B cell (primary cell): Measurements from ENCODE around the gene MTHFR. TPM values are rescaled to one million over a fixed set of nuclear protein-coding genes. Genes with fewer than 3 reads are reported as not detected.

Experiments used
- ATAC-seq: fragments of 200-7000 bp; cut with Tn5 transposase; one replicate; pipeline ENCODE4 v1.10.0; 2021; ENCODE audit warnings: low read depth, mild to moderate bottlenecking, moderate number of reproducible peaks, moderate library complexity
- CTCF ChIA-PET: fragments of 350-600 bp; sonication (Branson Sonifier 250); formaldehyde crosslinking; loops from one replicate; lab custom pipeline; 2021; ENCODE audit warnings: antibody characterized with exemption, inconsistent platforms; lab: Charles Lee
- POLR2A ChIA-PET: fragments of 350-600 bp; sonication (Branson Sonifier 250); formaldehyde crosslinking; loops from one replicate; lab custom pipeline; 2021; ENCODE audit warnings: antibody characterized with exemption; lab: Charles Lee
- DNase-seq: peaks from one replicate; pipeline ENCODE4 v3.0.0; 2013
- H2AFZ ChIP-seq: 2 replicates; pipeline ENCODE4 v1.6.1; 2012; ENCODE audit warnings: mild to moderate bottlenecking, low read depth, low read length; ENCODE audit not compliant: insufficient read depth, poor library complexity, severe bottlenecking
- H3K27ac ChIP-seq, 2 donors: 1 replicate in 1 of 2; 2 replicates in 1 of 2; pipeline ENCODE4 v1.5.1; 2012 to 2013; ENCODE audit warnings: low read length in 2 of 2, mild to moderate bottlenecking in 2 of 2, moderate library complexity in 1 of 2
- H3K27me3 ChIP-seq, 4 experiments: fragments of 200-600 bp in 1 of 4; sonication (generic) in 1 of 4; replicated peaks in 1 of 4; 1 replicate in 2 of 4; 2 replicates in 2 of 4; pipeline versions ENCODE4 v1.6.1 to v1.7.0; 2013 to 2016; ENCODE audit warnings: low read length in 3 of 4, mild to moderate bottlenecking in 2 of 4, mixed read lengths in 1 of 4, moderate library complexity in 1 of 4; ENCODE audit not compliant: insufficient read depth in 4 of 4, control insufficient read depth in 3 of 4; ENCODE audit errors: control extremely low read depth in 1 of 4
- H3K36me3 ChIP-seq, 2 experiments: replicated peaks in 1 of 2; 1 replicate in 1 of 2; 2 replicates in 1 of 2; pipeline versions ENCODE4 v1.6.1 to v1.7.1; 2013; ENCODE audit warnings: low read length in 1 of 2; ENCODE audit not compliant: insufficient read depth in 2 of 2, control insufficient read depth in 1 of 2; ENCODE audit errors: control extremely low read depth in 1 of 2, extremely low read depth in 1 of 2
- H3K4me1 ChIP-seq, 2 donors: fragments of 200-600 bp in 1 of 2; sonication (generic) in 1 of 2; 1 replicate in 1 of 2; 2 replicates in 1 of 2; pipeline versions ENCODE4 v1.5.1 to v1.6.1; 2013 to 2017; ENCODE audit warnings: low read length in 2 of 2; ENCODE audit not compliant: control insufficient read depth in 2 of 2, insufficient read depth in 2 of 2
- H3K4me2 ChIP-seq: replicated peaks from 2 replicates; pipeline ENCODE3; 2012; ENCODE audit warnings: mild to moderate bottlenecking, low read depth, low read length; ENCODE audit not compliant: poor library complexity, severe bottlenecking
- H3K4me3 ChIP-seq, 5 experiments: fragments of 200-600 bp in 1 of 5; sonication (generic) in 1 of 5; 1 replicate in 3 of 5; 2 replicates in 2 of 5; pipeline versions ENCODE4 v1.5.1 to v1.7.0; 2011 to 2016; ENCODE audit warnings: low read length in 4 of 5, mild to moderate bottlenecking in 4 of 5, low read depth in 2 of 5, control low read depth in 1 of 5, moderate library complexity in 1 of 5; ENCODE audit not compliant: insufficient read depth in 1 of 5; ENCODE audit errors: control extremely low read depth in 1 of 5, extremely low read depth in 1 of 5
- H3K79me2 ChIP-seq: fragments of 200-600 bp; sonication (generic); one replicate; pipeline ENCODE4 v1.6.0; 2016; ENCODE audit warnings: low read length; ENCODE audit not compliant: control insufficient read depth, insufficient read depth
- H3K9ac ChIP-seq: fragments of 200-600 bp; sonication (generic); 2 replicates; pipeline ENCODE4 v1.6.1; 2017; ENCODE audit warnings: mild to moderate bottlenecking, low read length, moderate library complexity
- H3K9me3 ChIP-seq, 3 donors: one replicate each; pipeline versions ENCODE4 v1.6.1 to v1.7.1; 2013; ENCODE audit warnings: low read length in 2 of 3; ENCODE audit not compliant: control insufficient read depth in 2 of 3, insufficient read depth in 1 of 3; ENCODE audit errors: control extremely low read depth in 1 of 3
- H4K20me1 ChIP-seq: 2 replicates; pipeline ENCODE4 v1.6.0; 2012; ENCODE audit warnings: mild to moderate bottlenecking, low read length; ENCODE audit not compliant: insufficient read depth, control insufficient read depth, poor library complexity, severe bottlenecking
- H3K27ac Mint-ChIP-seq: one replicate; pipeline ENCODE4 v1.8.0; 2021; ENCODE audit warnings: mixed read lengths
- H3K27me3 Mint-ChIP-seq: one replicate; pipeline ENCODE4 v1.8.0; 2021; ENCODE audit warnings: mixed read lengths
- H3K4me1 Mint-ChIP-seq: one replicate; pipeline ENCODE4 v1.8.0; 2021; ENCODE audit warnings: mixed read lengths
- H3K4me3 Mint-ChIP-seq: one replicate; pipeline ENCODE4 v1.8.0; 2021; ENCODE audit warnings: mixed read lengths
- H3K9me3 Mint-ChIP-seq: one replicate; pipeline ENCODE4 v1.8.0; 2022; ENCODE audit warnings: mixed read lengths; ENCODE audit not compliant: insufficient read depth
- EZH2 ChIP-seq: IDR thresholded peaks from 2 replicates; pipeline ENCODE4 v1.6.1; 2012; ENCODE audit warnings: borderline replicate concordance, low read depth, mild to moderate bottlenecking, moderate library complexity, low read length; ENCODE audit not compliant: insufficient read depth, poor library complexity, severe bottlenecking
- WGBS: methylation state at CpG from one replicate; pipeline ENCODE4 v1.1.5; 2013; ENCODE audit warnings: missing lambda C conversion rate; ENCODE audit not compliant: insufficient coverage; 5-methylcytosine and 5-hydroxymethylcytosine counted together
- intact Hi-C: fragments of 100-400 bp; cut with micrococcal nuclease; formaldehyde crosslinking; loops from one replicate; pipeline ENCODE4 v1.10.0; 2022
- polyA plus RNA-seq: library from polyadenylated mRNA; depleted of rRNA; stranded (reverse); fragments of >200 nt; gene quantifications from 2 replicates; pipeline ENCODE4 v1.2.3, GENCODE V29; 2012
- total RNA-seq, 2 donors: library from RNA; stranded (reverse); fragments of 120-200 nt in 1 of 2; gene quantifications; 1 replicate in 1 of 2; 2 replicates in 1 of 2; pipeline versions ENCODE4 v1.2.3 to v1.2.4, GENCODE V29; 2013 to 2022
- TF ChIP-seq, protein P1 (sequence below): fragments of 200-600 bp; IDR thresholded peaks from one replicate; pipeline ENCODE4 v1.8.0; 2022; ENCODE audit warnings: antibody characterized with exemption, mild to moderate bottlenecking

The MTHFR gene
- total and polyA plus RNA-seq, 2 donors (not counting 1 experiment from before 2014, with no cell fraction given), result 35.8 to 114 TPM

DNA sequence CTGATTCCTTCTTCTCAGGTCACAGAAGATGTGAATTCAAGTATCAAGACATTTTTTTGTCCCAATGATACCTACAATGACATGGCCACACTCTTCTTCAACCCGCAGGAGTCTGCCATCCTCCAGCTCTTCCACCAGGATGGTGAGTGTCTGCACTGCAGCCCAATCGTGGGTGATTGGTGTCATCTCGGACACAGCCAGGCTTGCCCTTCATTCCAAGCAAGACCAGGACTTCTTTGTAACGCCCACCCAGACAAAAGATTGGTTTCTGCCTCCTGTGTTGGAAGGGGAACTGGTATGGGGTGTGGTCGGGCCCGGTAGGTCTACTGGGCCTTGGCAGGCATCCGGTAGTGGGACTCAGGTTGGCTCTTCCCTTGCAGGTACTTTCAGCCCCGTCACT, 27.7 kb upstream of the MTHFR start:
- 94% methylated on average over 7 of the region's 8 CpGs for WGBS
- H3K4me2 ChIP-seq, result no peak overlapping the region
- CTCF ChIA-PET, result interaction anchor here (1.5 kb wide), 1 partner anchor 134 kb away, joined by 3 read pairs; no protein-coding TSS in a partner anchor
- TF ChIP-seq EZH2, result no peak
- TF ChIP-seq, protein P1, sequence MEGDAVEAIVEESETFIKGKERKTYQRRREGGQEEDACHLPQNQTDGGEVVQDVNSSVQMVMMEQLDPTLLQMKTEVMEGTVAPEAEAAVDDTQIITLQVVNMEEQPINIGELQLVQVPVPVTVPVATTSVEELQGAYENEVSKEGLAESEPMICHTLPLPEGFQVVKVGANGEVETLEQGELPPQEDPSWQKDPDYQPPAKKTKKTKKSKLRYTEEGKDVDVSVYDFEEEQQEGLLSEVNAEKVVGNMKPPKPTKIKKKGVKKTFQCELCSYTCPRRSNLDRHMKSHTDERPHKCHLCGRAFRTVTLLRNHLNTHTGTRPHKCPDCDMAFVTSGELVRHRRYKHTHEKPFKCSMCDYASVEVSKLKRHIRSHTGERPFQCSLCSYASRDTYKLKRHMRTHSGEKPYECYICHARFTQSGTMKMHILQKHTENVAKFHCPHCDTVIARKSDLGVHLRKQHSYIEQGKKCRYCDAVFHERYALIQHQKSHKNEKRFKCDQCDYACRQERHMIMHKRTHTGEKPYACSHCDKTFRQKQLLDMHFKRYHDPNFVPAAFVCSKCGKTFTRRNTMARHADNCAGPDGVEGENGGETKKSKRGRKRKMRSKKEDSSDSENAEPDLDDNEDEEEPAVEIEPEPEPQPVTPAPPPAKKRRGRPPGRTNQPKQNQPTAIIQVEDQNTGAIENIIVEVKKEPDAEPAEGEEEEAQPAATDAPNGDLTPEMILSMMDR, result no peak
- no peaks in the 10 kb centered on the region for H3K9me3 ChIP-seq
- intact Hi-C loops, result no loop called here
- Mint-ChIP-seq H3K27ac (no peak overlapping the region), H3K9me3 (no peaks in the 10 kb centered on the region), H3K27me3 (no peaks in the 10 kb centered on the region), H3K4me1 (peaks cover 2% of the 10 kb centered on the region), H3K4me3 (no peak overlapping the region)
- no peak overlapping the region for H2AFZ ChIP-seq
- peaks cover 3% of the 10 kb centered on the region for H3K79me2 ChIP-seq
- no peak overlapping the region for H3K27ac ChIP-seq
- no peaks in the 10 kb centered on the region for H3K27me3 ChIP-seq
- H3K4me1 ChIP-seq, result no peaks in the 10 kb centered on the region
- peaks cover 0 to 90% of the 10 kb centered on the region in 2 experiments for H3K36me3 ChIP-seq
- POLR2A ChIA-PET, result interaction anchor here (0.7 kb wide), 1 partner anchor 19 kb away, joined by 4 read pairs; no protein-coding TSS in a partner anchor
- DNase-seq (no peak), ATAC-seq (no peak)
- no peak overlapping the region for H3K4me3 ChIP-seq
- no peak overlapping the region for H3K9ac ChIP-seq
- peaks cover 3% of the 10 kb centered on the region for H4K20me1 ChIP-seq

- Histone ChIP-seq H3K9ac (no peak overlapping the region), H3K79me2 (peaks cover 3% of the 10 kb centered on the region), H3K4me2 (no peak overlapping the region), H3K4me1 (no peaks in the 10 kb centered on the region), H3K27me3 (no peaks in the 10 kb centered on the region), H3K27ac (no peak overlapping the region), H2AFZ (no peak overlapping the region), H3K9me3 (no peaks in the 10 kb centered on the region), H3K4me3 (no peak overlapping the region), H4K20me1 (no peaks in the 10 kb centered on the region), H3K36me3 (peaks cover 0 to 87% of the 10 kb centered on the region in 2 experiments)
- no peaks in the 10 kb centered on the region for H3K9me3 Mint-ChIP-seq
- no peak for TF ChIP-seq EZH2
- TF ChIP-seq, protein P1, result no peak
- H3K27ac Mint-ChIP-seq, result no peak overlapping the region
- intact Hi-C loops, result no loop called here
- H3K27me3 Mint-ChIP-seq, result no peaks in the 10 kb centered on the region
- ATAC-seq (no peak), DNase-seq (no peak)
- CTCF ChIA-PET, result interaction anchor here (1.2 kb wide), 1 partner anchor 10 kb away, joined by 3 read pairs; no protein-coding TSS in a partner anchor
- H3K4me3 Mint-ChIP-seq, result no peak overlapping the region
- WGBS, result 90% methylated on average over 8 of the region's 9 CpGs
- H3K4me1 Mint-ChIP-seq, result no peaks in the 10 kb centered on the region
- POLR2A ChIA-PET, result no interaction called here
Measured at GRCh38 chr1:11831945-11832725, 26.4 kb upstream of the MTHFR start.
